Fibroblast of lung (primary cell): ENCODE data around the gene ELOF1.

ENCODE experiments used
- CTCF ChIP-seq, 2 donors: IDR thresholded peaks in 1 of 2; conservative IDR thresholded peaks in 1 of 2; 1 replicate in 1 of 2; 2 replicates in 1 of 2; pipeline ENCODE4 v1.5.1; 2011 to 2012; ENCODE audit warnings: low read length in 2 of 2, control low read depth in 1 of 2, inconsistent platforms in 1 of 2, low read depth in 1 of 2, mild to moderate bottlenecking in 1 of 2
- EZH2 ChIP-seq: IDR thresholded peaks from 2 replicates; pipeline ENCODE4 v1.5.1; 2012; ENCODE audit warnings: low read length, control low read depth, mild to moderate bottlenecking; ENCODE audit errors: missing control alignments

DNA sequence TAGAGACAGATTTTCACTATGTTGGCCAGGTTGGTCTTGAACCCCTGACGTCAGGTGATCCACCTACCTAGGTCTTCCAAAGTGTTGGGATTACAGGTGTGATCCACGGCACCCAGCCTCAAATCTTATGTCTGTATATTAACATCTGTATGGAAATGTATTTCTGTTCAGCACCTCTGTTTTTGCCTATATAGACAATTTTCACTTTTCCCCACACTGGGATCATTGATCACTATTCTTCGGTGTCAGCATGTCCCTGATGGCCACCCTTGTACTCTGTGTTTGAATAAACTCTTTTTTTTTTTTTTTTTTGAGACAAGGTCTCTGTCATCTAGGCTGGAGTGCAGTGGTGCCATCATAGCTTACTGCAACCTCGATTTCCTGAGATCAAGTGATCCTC lies 35.1 kb upstream of the ELOF1 start:
- no peak for TF ChIP-seq EZH2
- no peak for TF ChIP-seq CTCF (conservative IDR thresholded peaks at IDR 0.05 in 1 of 2, IDR thresholded peaks at IDR 0.05 in 1 of 2; ENCODE audit: low read depth in 1 of 2, low read length in 2 of 2)
